NCI-H1417 treated with DMSO at 0.1 percent for 48 hours (cell line): Measurements from ENCODE around the gene IGF2BP3.

Experiments used
- DNase-seq: peaks from one replicate; lab custom pipeline; 2025; lab: John Stamatoyannopoulos, UW

IGF2BP3 gene

GRCh38 chr7:23377134-23377533 is 93.2 kb downstream of the IGF2BP3 start:
- no peak for DNase-seq

GRCh38 chr7:23373151-23374004 is 96.9 kb downstream of the IGF2BP3 start:
- DNase-seq, result no peak

- no peak for DNase-seq
These were observed 97.7 kb downstream of the IGF2BP3 start for GRCh38 chr7:23372611-23373010.

GRCh38 chr7:23371654-23372053 is 98.6 kb downstream of the IGF2BP3 start:
- DNase-seq, result no peak

- DNase-seq, result no peak
These were observed 100.4 kb downstream of the IGF2BP3 start for GRCh38 chr7:23369695-23370404.

GRCh38 chr7:23369100-23369499 is 101.2 kb downstream of the IGF2BP3 start:
- DNase-seq, result no peak

- DNase-seq, result no peak
These were observed 112.1 kb downstream of the IGF2BP3 start for GRCh38 chr7:23358152-23358674.

GRCh38 chr7:23357190-23358093 is 112.8 kb downstream of the IGF2BP3 start:
- peak; percentile 23 for DNase-seq

GRCh38 chr7:23356726-23357125 is 113.6 kb downstream of the IGF2BP3 start:
- no peak for DNase-seq

- no peak for DNase-seq
These were observed 114.1 kb downstream of the IGF2BP3 start for GRCh38 chr7:23356168-23356567.

- DNase-seq, result no peak
These were observed 117.1 kb downstream of the IGF2BP3 start for GRCh38 chr7:23353172-23353571.

- DNase-seq, result no peak
These were observed 119.8 kb downstream of the IGF2BP3 start for GRCh38 chr7:23350466-23350865.

GRCh38 chr7:23349484-23350157 is 120.7 kb downstream of the IGF2BP3 start:
- no peak for DNase-seq

- no peak for DNase-seq
These were observed 122.6 kb downstream of the IGF2BP3 start for GRCh38 chr7:23347682-23348180.

GRCh38 chr7:23347033-23347681 is 123.1 kb downstream of the IGF2BP3 start:
- DNase-seq, result no peak

GRCh38 chr7:23346316-23346715 is 124.0 kb downstream of the IGF2BP3 start:
- DNase-seq, result no peak

- DNase-seq, result no peak
These were observed 124.7 kb downstream of the IGF2BP3 start for GRCh38 chr7:23345601-23346000.

GRCh38 chr7:23343806-23344475 is 126.3 kb downstream of the IGF2BP3 start:
- no peak for DNase-seq

- no peak for DNase-seq
These were observed 127.2 kb downstream of the IGF2BP3 start for GRCh38 chr7:23343102-23343501.
